ENCODE measurements around the gene SNRK. TPM values are rescaled to one million over a fixed set of nuclear protein-coding genes. Genes with fewer than 3 reads are reported as not detected.

SNRK gene
- total RNA-seq, 1 donor = 21.2 TPM

DNA sequence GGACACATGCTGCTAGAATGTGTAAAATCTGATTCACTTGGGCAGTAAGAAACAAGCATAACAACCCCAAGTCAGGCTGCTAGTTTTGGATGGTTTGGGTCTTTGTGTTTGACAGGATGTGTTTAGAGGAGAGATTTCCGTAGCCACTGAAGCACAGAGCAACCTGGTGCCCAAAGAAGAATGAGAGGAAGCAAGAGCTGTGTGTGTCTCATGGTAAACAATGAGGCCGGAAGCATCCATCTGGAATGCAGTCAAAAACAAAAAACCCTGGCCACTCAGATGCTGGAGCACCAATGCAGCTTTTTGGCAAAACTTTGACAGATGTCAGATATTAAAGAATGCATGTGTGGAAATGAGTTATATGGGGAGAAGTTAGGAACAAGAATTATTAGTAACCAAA lies 39.4 kb upstream of the SNRK start:
- TF ChIP-seq, protein P1, sequence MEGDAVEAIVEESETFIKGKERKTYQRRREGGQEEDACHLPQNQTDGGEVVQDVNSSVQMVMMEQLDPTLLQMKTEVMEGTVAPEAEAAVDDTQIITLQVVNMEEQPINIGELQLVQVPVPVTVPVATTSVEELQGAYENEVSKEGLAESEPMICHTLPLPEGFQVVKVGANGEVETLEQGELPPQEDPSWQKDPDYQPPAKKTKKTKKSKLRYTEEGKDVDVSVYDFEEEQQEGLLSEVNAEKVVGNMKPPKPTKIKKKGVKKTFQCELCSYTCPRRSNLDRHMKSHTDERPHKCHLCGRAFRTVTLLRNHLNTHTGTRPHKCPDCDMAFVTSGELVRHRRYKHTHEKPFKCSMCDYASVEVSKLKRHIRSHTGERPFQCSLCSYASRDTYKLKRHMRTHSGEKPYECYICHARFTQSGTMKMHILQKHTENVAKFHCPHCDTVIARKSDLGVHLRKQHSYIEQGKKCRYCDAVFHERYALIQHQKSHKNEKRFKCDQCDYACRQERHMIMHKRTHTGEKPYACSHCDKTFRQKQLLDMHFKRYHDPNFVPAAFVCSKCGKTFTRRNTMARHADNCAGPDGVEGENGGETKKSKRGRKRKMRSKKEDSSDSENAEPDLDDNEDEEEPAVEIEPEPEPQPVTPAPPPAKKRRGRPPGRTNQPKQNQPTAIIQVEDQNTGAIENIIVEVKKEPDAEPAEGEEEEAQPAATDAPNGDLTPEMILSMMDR (IDR thresholded peaks at IDR 0.05; ENCODE audit: insufficient read depth, low read depth, low read length) = no peak
- no peak overlapping the region for H3K4me3 ChIP-seq (ENCODE audit: low read depth, low read length)
- no peak for DNase-seq (ENCODE audit: low read depth)

DNA sequence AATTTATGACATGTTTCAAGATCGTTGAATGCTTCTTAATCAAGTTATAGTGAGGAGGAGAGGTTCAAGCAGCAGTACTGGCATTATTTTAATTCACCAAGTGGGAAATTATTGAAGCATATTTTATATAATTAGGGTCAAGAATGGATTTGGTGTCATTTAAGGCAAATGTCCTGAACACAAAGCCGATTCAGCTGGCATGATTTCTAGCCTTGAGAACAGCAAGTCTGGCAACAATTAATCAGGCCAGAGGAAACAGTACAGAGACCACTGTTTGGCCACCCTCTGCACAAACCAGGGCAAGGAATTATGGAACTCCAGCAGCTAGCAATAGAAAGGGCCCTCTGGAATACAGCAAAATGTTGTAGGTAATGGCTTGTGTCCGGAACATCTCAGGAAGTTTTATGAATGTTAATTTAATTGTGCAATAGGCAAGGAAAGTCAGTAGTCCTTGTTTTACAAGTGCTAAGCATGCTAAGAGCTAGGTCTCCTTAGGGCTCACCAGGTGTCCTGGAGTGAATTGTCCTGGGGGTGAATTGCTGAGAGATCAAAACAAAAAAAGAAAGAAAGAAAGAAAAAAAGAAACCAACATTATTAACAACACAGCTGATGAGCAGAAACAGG lies 38.7 kb upstream of the SNRK start:
- TF ChIP-seq, protein P1 (IDR thresholded peaks at IDR 0.05; ENCODE audit: insufficient read depth, low read depth, low read length) = no peak
- H3K4me3 ChIP-seq (ENCODE audit: low read depth, low read length) = no peak overlapping the region
- DNase-seq (ENCODE audit: low read depth) = no peak

DNA sequence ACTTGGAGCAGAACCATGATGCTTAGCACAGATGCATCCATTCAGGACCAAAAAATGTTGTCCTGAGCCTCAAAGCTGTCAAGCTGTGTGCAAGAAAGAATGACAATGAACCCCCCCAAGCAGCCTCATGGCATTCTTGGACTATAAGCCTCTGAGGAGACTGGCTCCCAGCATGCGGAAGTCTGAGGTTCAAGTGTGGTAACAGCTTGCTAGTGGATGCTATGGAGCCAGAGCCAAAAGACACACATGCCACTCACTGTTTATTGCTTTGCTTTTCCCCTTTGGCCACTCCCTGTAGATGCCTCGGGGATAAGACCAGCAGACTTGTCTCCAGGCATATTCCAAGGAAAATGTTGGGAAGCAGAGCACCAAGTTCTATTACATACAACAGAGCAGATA lies 38.2 kb upstream of the SNRK start:
- no peak for DNase-seq (ENCODE audit: low read depth)
- TF ChIP-seq, protein P1 (IDR thresholded peaks at IDR 0.05; ENCODE audit: insufficient read depth, low read depth, low read length) = no peak
- H3K4me3 ChIP-seq (ENCODE audit: low read depth, low read length) = no peak overlapping the region

DNA sequence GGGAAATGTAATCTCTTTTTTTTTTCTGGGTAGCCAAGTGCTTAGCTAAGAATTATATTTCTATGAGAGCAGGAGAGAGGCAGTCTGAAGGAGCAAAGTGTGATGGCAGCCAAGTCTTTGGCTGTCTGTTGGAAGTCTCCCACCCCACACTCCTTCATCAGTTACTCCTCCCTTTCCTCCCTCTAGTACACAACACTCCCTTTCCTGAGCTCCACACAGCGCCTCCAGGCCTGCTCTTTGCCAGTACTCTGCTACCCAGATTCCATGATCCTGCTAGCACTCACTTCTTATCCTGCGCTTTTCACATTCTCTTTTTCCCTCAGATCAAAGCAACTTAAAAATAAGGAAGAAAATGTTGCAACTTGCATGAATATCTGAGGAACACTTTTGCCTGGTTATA lies 37.4 kb upstream of the SNRK start:
- H3K4me3 ChIP-seq (ENCODE audit: low read depth, low read length) = no peak overlapping the region
- DNase-seq (ENCODE audit: low read depth) = no peak
- TF ChIP-seq, protein P1 (IDR thresholded peaks at IDR 0.05; ENCODE audit: insufficient read depth, low read depth, low read length) = no peak

DNA sequence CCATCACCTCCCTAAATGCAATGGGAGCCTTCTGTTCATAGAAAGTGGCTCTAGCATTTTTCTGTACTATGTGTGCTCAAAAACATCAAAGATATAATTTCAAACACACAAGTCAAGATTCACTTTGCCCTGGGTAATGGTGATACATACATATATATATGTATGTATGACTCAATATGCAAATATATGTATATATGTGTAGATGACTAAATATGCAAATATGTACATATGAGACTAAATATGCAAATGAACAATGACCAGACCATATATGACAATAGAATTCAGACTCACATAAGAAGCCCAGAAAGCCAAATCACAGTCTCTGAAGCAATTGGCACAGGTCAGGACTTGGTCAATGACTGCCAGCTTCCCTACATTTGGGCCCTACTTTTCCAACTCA lies 36.9 kb upstream of the SNRK start:
- TF ChIP-seq, protein P1 (IDR thresholded peaks at IDR 0.05; ENCODE audit: insufficient read depth, low read depth, low read length) = no peak
- DNase-seq (ENCODE audit: low read depth) = no peak
- H3K4me3 ChIP-seq (ENCODE audit: low read depth, low read length) = no peak overlapping the region

DNA sequence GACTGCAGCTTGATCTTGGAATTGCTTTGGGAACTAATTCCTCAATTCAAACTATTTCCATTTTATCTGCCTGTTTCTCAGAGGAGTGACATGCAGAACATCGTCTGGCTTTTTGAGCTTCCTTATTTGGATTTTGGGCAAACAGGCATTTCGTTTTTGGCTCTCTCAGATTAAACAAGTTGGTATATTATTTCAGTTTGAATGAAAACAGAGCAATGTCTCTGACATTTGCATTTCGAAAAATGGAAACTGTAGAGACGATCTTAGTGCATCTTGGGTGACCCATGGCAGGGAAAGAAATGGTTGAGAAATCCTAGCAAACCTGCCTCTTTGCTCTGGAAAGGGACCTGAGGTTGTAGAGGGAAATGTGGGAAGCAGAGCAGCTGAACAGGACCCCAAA lies 33.0 kb upstream of the SNRK start:
- no peak for DNase-seq (ENCODE audit: low read depth)
- TF ChIP-seq, protein P1 (IDR thresholded peaks at IDR 0.05; ENCODE audit: insufficient read depth, low read depth, low read length) = no peak
- H3K4me3 ChIP-seq (ENCODE audit: low read depth, low read length) = no peak overlapping the region

DNA sequence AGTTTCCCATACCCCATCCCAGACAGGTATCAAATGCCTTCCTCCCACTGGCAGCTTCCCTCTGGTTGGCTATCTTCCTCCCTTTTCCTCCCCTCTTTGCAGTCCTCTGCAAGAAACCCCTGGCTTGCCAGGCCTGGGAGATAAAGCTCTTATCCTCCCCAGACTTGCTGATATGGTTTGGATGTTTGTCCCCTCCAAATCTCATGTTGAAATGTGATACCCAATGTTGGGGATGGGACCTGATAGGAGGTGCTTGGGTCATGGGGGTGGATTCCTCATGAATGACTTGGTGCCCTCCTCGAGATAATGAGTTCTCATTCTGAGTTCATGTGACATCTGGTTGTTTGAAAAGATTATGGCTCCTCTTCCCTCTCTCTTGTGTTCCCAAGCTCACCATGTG lies 32.2 kb upstream of the SNRK start:
- H3K4me3 ChIP-seq (ENCODE audit: low read depth, low read length) = no peak overlapping the region
- TF ChIP-seq, protein P1 (IDR thresholded peaks at IDR 0.05; ENCODE audit: insufficient read depth, low read depth, low read length) = no peak
- DNase-seq (ENCODE audit: low read depth) = no peak
